Esophagus squamous epithelium (tissue), 5 donors: ENCODE data around the gene VEGFB. TPM values are rescaled to one million over a fixed set of nuclear protein-coding genes. Genes with fewer than 3 reads are reported as not detected.

ENCODE experiments used
- DNase-seq: peaks from one replicate; lab custom pipeline; 2025; lab: John Stamatoyannopoulos, UW
- H3K27ac ChIP-seq, 4 donors: fragments of 200-600 bp; sonication (generic); one replicate each; pipeline ENCODE4 v1.5.1; 2016 to 2019; ENCODE audit warnings: mild to moderate bottlenecking in 1 of 4
- H3K27me3 ChIP-seq, 4 donors: fragments of 200-600 bp; sonication (generic); 1 replicate in 3 of 4; 2 replicates in 1 of 4; pipeline versions ENCODE4 v1.5.1 to v1.6.0; 2017 to 2021; ENCODE audit warnings: antibody characterized with exemption in 1 of 4
- H3K36me3 ChIP-seq, 3 donors: fragments of 200-600 bp; sonication (generic); one replicate each; pipeline ENCODE4 v1.5.1; 2016 to 2019
- H3K4me1 ChIP-seq, 3 donors: fragments of 200-600 bp; sonication (generic); one replicate each; pipeline ENCODE4 v1.5.1; 2017 to 2019
- H3K4me3 ChIP-seq, 4 donors: fragments of 200-600 bp; sonication (generic); 1 replicate in 3 of 4; 2 replicates in 1 of 4; pipeline ENCODE4 v1.5.1; 2016 to 2019; ENCODE audit warnings: mild to moderate bottlenecking in 2 of 4, moderate library complexity in 1 of 4
- H3K9me3 ChIP-seq, 3 donors: fragments of 200-600 bp; sonication (generic); one replicate each; pipeline ENCODE4 v1.5.1; 2016 to 2019
- POLR2A ChIP-seq, 4 donors: fragments of 450-650 bp; IDR thresholded peaks; one replicate each; pipeline ENCODE4 v1.6.1; 2017; ENCODE audit warnings: antibody characterized with exemption in 4 of 4, mild to moderate bottlenecking in 4 of 4, moderate library complexity in 3 of 4
- WGBS, 2 donors: methylation state at CpG; one replicate each; pipeline ENCODE4 v1.1.5; 2018; 5-methylcytosine and 5-hydroxymethylcytosine counted together
- intact Hi-C: fragments of 100-400 bp; cut with DNase I; formaldehyde crosslinking; loops from one replicate; pipeline ENCODE4 v1.15.0; 2022
- total RNA-seq, 4 donors: library from RNA; depleted of rRNA; stranded (reverse); fragments of >200 nt; gene quantifications; one replicate each; pipeline ENCODE4 v1.1.0, GENCODE V29; 2016
- TF ChIP-seq, protein P1 (sequence below), 6 experiments: fragments of 450-650 bp in 4 of 6; fragments of 200-600 bp in 2 of 6; sonication (generic) in 2 of 6; IDR thresholded peaks; one replicate each; pipeline ENCODE4 v1.5.1; 2016 to 2019; ENCODE audit warnings: antibody characterized with exemption in 6 of 6, mild to moderate bottlenecking in 4 of 6, moderate library complexity in 4 of 6
- donor health status: DM: yes; HTN: yes; CAD: no.

The VEGFB gene
- total RNA-seq, 4 donors from 2014 or later: 18.0 to 50.5 (median 30.9) TPM

DNA sequence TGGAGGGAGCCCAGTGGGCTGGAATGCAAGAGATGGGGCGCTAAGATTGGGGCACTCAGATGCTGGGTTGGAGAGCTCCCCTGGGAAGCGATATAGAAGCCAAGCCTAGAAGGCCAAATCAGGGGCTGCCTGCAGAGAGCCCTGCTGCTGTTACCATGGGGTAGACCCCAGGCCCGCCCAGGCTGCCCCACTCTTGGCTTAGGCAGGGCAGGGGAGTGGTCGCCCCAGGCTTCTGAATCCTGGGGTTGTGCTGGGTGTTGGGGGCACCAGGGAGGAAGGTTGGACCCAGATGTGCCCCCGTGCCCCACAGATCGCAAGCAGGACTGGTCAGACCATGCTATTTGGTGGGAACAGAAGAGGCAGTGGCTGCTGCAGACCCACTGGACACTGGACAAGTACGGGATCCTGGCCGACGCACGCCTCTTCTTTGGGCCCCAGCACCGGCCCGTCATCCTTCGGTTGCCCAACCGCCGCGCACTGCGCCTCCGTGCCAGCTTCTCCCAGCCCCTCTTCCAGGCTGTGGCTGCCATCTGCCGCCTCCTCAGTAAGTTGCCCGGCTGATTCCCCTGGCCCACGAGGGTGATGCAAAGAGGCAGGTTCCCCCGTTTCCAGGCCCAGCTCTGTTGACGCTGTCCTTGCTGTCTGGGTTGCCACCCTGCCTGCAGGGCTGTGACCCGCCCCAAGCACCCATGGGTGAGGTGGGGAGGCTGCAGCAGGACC, 23.9 kb upstream of the VEGFB start:
- DNase-seq: no peak
- WGBS, 2 donors: 81 to 85% methylated on average over 11 to 16 of the region's 24 CpGs
- Histone ChIP-seq H3K27ac (no peak overlapping the region), H3K4me3 (no peak overlapping the region), H3K27me3 (no peaks in the 10 kb centered on the region), H3K36me3 (peaks cover 0 to 40% (median 0%) of the 10 kb centered on the region in 3 donors), H3K4me1 (peaks cover 0 to 35% (median 0%) of the 10 kb centered on the region in 3 donors), H3K9me3 (no peaks in the 10 kb centered on the region)
- intact Hi-C loops: no loop called here
- TF ChIP-seq POLR2A (IDR thresholded peaks at IDR 0.05): no peak
- TF ChIP-seq, protein P1, sequence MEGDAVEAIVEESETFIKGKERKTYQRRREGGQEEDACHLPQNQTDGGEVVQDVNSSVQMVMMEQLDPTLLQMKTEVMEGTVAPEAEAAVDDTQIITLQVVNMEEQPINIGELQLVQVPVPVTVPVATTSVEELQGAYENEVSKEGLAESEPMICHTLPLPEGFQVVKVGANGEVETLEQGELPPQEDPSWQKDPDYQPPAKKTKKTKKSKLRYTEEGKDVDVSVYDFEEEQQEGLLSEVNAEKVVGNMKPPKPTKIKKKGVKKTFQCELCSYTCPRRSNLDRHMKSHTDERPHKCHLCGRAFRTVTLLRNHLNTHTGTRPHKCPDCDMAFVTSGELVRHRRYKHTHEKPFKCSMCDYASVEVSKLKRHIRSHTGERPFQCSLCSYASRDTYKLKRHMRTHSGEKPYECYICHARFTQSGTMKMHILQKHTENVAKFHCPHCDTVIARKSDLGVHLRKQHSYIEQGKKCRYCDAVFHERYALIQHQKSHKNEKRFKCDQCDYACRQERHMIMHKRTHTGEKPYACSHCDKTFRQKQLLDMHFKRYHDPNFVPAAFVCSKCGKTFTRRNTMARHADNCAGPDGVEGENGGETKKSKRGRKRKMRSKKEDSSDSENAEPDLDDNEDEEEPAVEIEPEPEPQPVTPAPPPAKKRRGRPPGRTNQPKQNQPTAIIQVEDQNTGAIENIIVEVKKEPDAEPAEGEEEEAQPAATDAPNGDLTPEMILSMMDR (IDR thresholded peaks at IDR 0.05): no peak

GRCh38 chr11:64211181-64211872, 23.1 kb upstream of the VEGFB start:
- peaks cover 0 to 31% (median 0%) of the 10 kb centered on the region in 3 donors for H3K36me3 ChIP-seq
- H3K4me3 ChIP-seq: no peak overlapping the region
- no peak for DNase-seq
- TF ChIP-seq, protein P1 (IDR thresholded peaks at IDR 0.05): no peak
- TF ChIP-seq POLR2A (IDR thresholded peaks at IDR 0.05): no peak
- intact Hi-C loops: no loop called here
- no peaks in the 10 kb centered on the region for H3K27me3 ChIP-seq
- peaks cover 0 to 26% (median 0%) of the 10 kb centered on the region in 3 donors for H3K4me1 ChIP-seq
- WGBS, 2 donors: 57 to 74% methylated on average over 8 to 14 of the region's 30 CpGs
- H3K9me3 ChIP-seq: no peaks in the 10 kb centered on the region
- H3K27ac ChIP-seq: no peak overlapping the region

DNA sequence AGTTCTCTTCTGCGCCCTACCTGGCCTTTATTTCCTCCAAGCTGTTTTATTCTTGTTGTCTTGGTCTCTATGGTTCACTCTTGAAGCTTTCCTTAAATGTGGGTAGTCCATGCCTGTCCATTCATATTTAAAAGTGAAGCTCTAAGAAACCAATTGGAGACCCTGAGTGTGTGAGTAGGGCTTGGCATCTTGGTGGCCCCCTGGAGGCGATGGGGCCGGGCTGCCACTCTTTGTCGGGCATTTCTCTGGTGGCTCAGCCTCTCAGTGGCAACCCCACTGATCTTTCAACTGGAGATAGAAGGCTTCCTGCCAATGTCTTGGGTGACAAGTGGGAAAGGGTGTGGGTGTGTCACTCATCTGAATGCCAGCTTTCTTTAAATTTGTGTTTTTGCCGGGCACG, 17.5 kb upstream of the VEGFB start:
- H3K4me1 ChIP-seq: no peaks in the 10 kb centered on the region
- no peak overlapping the region for H3K4me3 ChIP-seq
- no peaks in the 10 kb centered on the region for H3K27me3 ChIP-seq
- H3K36me3 ChIP-seq: peaks cover 0 to 29% (median 6%) of the 10 kb centered on the region in 3 donors
- no peaks in the 10 kb centered on the region for H3K9me3 ChIP-seq
- no peak for DNase-seq
- WGBS, 2 donors: 77 to 79% methylated on average over 3 to 4 of the region's 6 CpGs
- intact Hi-C loops: no loop called here
- no peak for TF ChIP-seq POLR2A (IDR thresholded peaks at IDR 0.05)
- TF ChIP-seq, protein P1 (IDR thresholded peaks at IDR 0.05): no peak
- H3K27ac ChIP-seq: no peak overlapping the region

DNA sequence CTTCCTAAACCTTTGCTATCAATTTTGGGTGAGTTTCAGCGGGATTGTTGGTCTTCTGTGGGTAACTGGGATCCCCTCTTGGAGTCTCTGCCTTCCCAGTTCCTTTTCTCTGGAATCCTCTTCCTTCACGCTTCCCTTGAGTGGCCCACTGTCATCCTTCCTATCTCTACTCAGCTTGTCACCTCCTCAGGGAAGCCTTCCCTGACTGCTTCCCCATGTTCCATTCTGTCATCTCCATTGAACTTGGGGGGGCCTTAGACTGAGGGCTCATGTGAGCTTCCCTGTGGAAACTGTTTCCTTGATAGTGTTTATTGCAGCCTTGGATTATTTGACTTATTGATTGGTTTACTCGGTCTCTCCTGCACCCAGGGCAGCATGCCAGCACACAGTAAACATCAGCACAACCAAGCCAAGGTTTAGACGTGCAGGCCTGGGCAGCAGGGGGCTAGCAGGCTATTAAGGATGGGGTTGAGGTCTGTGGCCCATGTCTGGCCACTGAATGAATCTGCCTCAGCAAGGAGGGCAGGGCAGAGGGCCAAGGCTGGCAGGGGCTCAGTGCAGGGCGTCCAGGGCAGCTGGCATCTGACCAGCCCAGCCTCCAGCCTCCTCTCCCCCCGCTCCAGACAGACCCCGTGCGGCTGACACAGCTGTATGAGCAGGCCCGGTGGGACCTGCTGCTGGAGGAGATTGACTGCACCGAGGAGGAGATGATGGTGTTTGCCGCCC, 15.6 kb upstream of the VEGFB start:
- 80% methylated on average over 3 to 4 of the region's 11 CpGs for WGBS, 2 donors
- Histone ChIP-seq H3K27me3 (no peaks in the 10 kb centered on the region), H3K9me3 (no peaks in the 10 kb centered on the region), H3K27ac (no peak overlapping the region), H3K4me1 (peaks cover 0 to 16% (median 0%) of the 10 kb centered on the region in 3 donors), H3K36me3 (peaks cover 0 to 39% (median 6%) of the 10 kb centered on the region in 3 donors), H3K4me3 (no peak overlapping the region)
- no peak for TF ChIP-seq POLR2A (IDR thresholded peaks at IDR 0.05)
- TF ChIP-seq, protein P1 (IDR thresholded peaks at IDR 0.05): no peak
- no peak for DNase-seq
- intact Hi-C loops: no loop called here
